ENCODE measurements around the gene ATP5PB.

The ATP5PB gene

DNA sequence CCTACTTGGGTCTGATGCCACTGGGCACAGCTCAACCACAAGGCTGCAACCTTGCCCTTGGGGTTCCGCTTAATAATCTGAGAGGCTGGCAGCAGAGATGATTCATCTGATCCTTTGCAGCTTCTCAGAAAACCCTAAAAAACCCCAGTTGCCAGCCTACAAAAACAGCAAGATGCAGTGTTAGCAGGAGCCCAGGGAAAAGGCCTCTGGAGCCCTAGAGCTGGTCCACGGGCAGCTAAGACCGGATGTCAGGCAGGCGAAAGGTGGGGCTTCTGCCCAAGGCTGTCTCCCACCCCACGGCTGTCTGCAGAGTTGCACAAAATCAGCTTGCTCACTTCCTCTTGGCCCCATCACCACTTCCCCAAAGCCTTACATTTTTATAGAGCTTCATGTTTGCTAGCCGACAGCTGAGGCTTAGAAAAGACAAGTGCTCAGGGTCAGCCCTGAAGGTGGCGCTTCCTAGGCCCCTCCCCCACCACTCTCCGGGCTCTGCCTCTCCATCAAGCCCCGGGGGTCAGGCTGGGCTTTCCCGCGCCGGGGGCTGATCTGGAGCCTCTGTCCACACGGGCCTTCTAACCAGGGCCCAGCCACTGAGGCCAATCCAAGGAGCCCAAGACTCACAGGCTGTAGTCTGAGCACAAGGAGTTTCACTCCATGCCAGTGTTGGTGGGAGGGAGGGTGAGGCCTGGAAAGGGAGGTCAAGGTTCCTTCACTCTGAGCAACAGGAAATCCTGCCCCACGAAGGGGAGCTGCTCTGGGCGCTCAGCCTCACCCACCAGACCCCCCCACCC, 58.3 kb downstream of the ATP5PB start:
- peak; percentile 92 for DNase-seq (ENCODE audit: low spot score)

GRCh38 chr1:111509997-111510375, 60.7 kb downstream of the ATP5PB start:
- DNase-seq (ENCODE audit: low spot score) = no peak

- DNase-seq (ENCODE audit: low spot score) = peak; percentile 31
Observed at GRCh38 chr1:111511370-111511769, 62.1 kb downstream of the ATP5PB start.
